Hematopoietic multipotent progenitor cell treated with erythropoietin and hydrocortisone succinate and interleukin-3 and kit ligand, for 15 days (in vitro differentiated cells): Measurements from ENCODE around the gene MCM7.

Experiments used
- DNase-seq: peaks from one replicate; pipeline ENCODE4 v3.0.0-alpha.2; 2015; ENCODE audit warnings: low spot score

MCM7 gene

GRCh38 chr7:100122568-100122967 is 21.4 kb upstream of the MCM7 start:
- DNase-seq, result peak; percentile 86

GRCh38 chr7:100122067-100122466 is 20.9 kb upstream of the MCM7 start:
- no peak for DNase-seq

GRCh38 chr7:100120733-100121036 is 19.5 kb upstream of the MCM7 start:
- DNase-seq, result no peak

- peak; percentile 60 for DNase-seq
Observed at GRCh38 chr7:100119970-100120732, 19.0 kb upstream of the MCM7 start.

GRCh38 chr7:100119072-100119969 is 18.1 kb upstream of the MCM7 start, which contains the start of the genes CNPY4 and TAF6:
Gene CNPY4, plus strand, starts transcription at chr7:100119634. Its CDS starts 111 bp downstream, at chr7:100119745.
Gene TAF6, minus strand, starts transcription at chr7:100119358. Its CDS starts 5,149 bp downstream, at chr7:100114209.
- peak; percentile 96 for DNase-seq

- peak; percentile 23 for DNase-seq
Observed at GRCh38 chr7:100118388-100119071, 17.3 kb upstream of the MCM7 start.

GRCh38 chr7:100115026-100115425 is 13.8 kb upstream of the MCM7 start:
- no peak for DNase-seq

GRCh38 chr7:100111914-100112313 is 10.7 kb upstream of the MCM7 start:
- no peak for DNase-seq

- no peak for DNase-seq
Observed at GRCh38 chr7:100111156-100111555, 10.0 kb upstream of the MCM7 start.

GRCh38 chr7:100109521-100110163 is 8.4 kb upstream of the MCM7 start:
- no peak for DNase-seq

- no peak for DNase-seq
Observed at GRCh38 chr7:100107890-100108289, 6.7 kb upstream of the MCM7 start.

GRCh38 chr7:100107125-100107737 is 6.0 kb upstream of the MCM7 start:
- no peak for DNase-seq

GRCh38 chr7:100106633-100107032 is 5.4 kb upstream of the MCM7 start:
- no peak for DNase-seq

- no peak for DNase-seq
Observed at GRCh38 chr7:100105534-100105933, 4.3 kb upstream of the MCM7 start.

- DNase-seq, result no peak
Observed at GRCh38 chr7:100102950-100103840, 2.0 kb upstream of the MCM7 start.

- DNase-seq, result peak; percentile 92
Observed at GRCh38 chr7:100100420-100101015, 679 bp downstream of the MCM7 start.

- no peak for DNase-seq
Observed at GRCh38 chr7:100099452-100099851, 1.7 kb downstream of the MCM7 start.

GRCh38 chr7:100098913-100099312 is 2.3 kb downstream of the MCM7 start:
- no peak for DNase-seq

GRCh38 chr7:100095704-100096103 is 5.5 kb downstream of the MCM7 start:
- DNase-seq, result no peak

- DNase-seq, result no peak
Observed at GRCh38 chr7:100095289-100095688, 5.9 kb downstream of the MCM7 start.
